NOMO-1 treated with dmso at 0.1 percent for 144 hours (cell line): ENCODE data around the gene DUSP6.

ENCODE experiments used
- DNase-seq: peaks from one replicate; lab custom pipeline; 2025; ENCODE audit not compliant: unreplicated experiment; lab: John Stamatoyannopoulos, UW

Gene DUSP6

GRCh38 chr12:89334548-89335169 lies 17.6 kb downstream of the DUSP6 start:
- DNase-seq, result no peak

GRCh38 chr12:89333564-89334252 lies 18.6 kb downstream of the DUSP6 start:
- DNase-seq, result peak; percentile 91

GRCh38 chr12:89328151-89329030 lies 23.9 kb downstream of the DUSP6 start:
- no peak for DNase-seq

- no peak for DNase-seq
These were observed 24.7 kb downstream of the DUSP6 start for GRCh38 chr12:89327486-89328094.

GRCh38 chr12:89326239-89327040 lies 25.9 kb downstream of the DUSP6 start:
- DNase-seq, result no peak

GRCh38 chr12:89325495-89325894 lies 26.8 kb downstream of the DUSP6 start:
- DNase-seq, result no peak

- no peak for DNase-seq
These were observed 27.9 kb downstream of the DUSP6 start for GRCh38 chr12:89324437-89324836.

GRCh38 chr12:89323568-89324218 lies 28.6 kb downstream of the DUSP6 start:
- no peak for DNase-seq

- DNase-seq, result no peak
These were observed 31.6 kb downstream of the DUSP6 start for GRCh38 chr12:89320735-89321134.

GRCh38 chr12:89319606-89320005 lies 32.7 kb downstream of the DUSP6 start:
- DNase-seq, result no peak

GRCh38 chr12:89319122-89319521 lies 33.2 kb downstream of the DUSP6 start:
- DNase-seq, result no peak

GRCh38 chr12:89316705-89317139 lies 35.6 kb downstream of the DUSP6 start:
- no peak for DNase-seq

- DNase-seq, result no peak
These were observed 38.1 kb downstream of the DUSP6 start for GRCh38 chr12:89314060-89314761.

- DNase-seq, result no peak
These were observed 40.5 kb downstream of the DUSP6 start for GRCh38 chr12:89311703-89312293.

GRCh38 chr12:89309815-89310214 lies 42.5 kb downstream of the DUSP6 start:
- DNase-seq, result peak; percentile 17

GRCh38 chr12:89309440-89309802 lies 42.9 kb downstream of the DUSP6 start:
- no peak for DNase-seq

GRCh38 chr12:89307474-89308253 lies 44.6 kb downstream of the DUSP6 start:
- no peak for DNase-seq

GRCh38 chr12:89306827-89307473 lies 45.4 kb downstream of the DUSP6 start:
- DNase-seq, result peak; percentile 42
